ENCODE data around the gene NCKAP5.

GRCh38 chr2:133581010-133581760, 12.9 kb upstream of the NCKAP5 start:
- TF ChIP-seq CTCF (IDR thresholded peaks at IDR 0.05 in 4 of 5, conservative IDR thresholded peaks at IDR 0.05 in 1 of 5) (no peak), POLR2A (IDR thresholded peaks at IDR 0.05) (no peak)
